IMR-90 (cell line): ENCODE results near the gene PLA2G4F. TPM values are rescaled to one million over a fixed set of nuclear protein-coding genes. Genes with fewer than 3 reads are reported as not detected.

Experiments used
- ATAC-seq: fragments of 200-7000 bp; cut with Tn5 transposase; 2 replicates; pipeline ENCODE4 v1.9.1; 2020; ENCODE audit warnings: low read depth, mild to moderate bottlenecking, moderate library complexity
- BruUV-seq: library from RNA; stranded (reverse); fragments of 400-500 nt; replicated peaks from 2 replicates; lab custom pipeline; 2021; lab: Mats Ljungman, UMichigan
- CTCF ChIA-PET: fragments of 300-600 bp; formaldehyde crosslinking; extraction: SDS; loops from one replicate; lab custom pipeline; 2021; ENCODE audit warnings: antibody characterized with exemption; lab: Yijun Ruan, JAX
- POLR2A ChIA-PET: fragments of 300-600 bp; sonication (Branson Sonifier 250); formaldehyde crosslinking; loops from one replicate; lab custom pipeline; 2022; ENCODE audit warnings: antibody characterized with exemption; ENCODE audit not compliant: unreplicated experiment; lab: Charles Lee
- DNase-seq: peaks from one replicate; pipeline ENCODE4 v3.0.0; 2013
- H2AFZ ChIP-seq: replicated peaks from 2 replicates; pipeline ENCODE3; 2013; ENCODE audit warnings: low read length, mild to moderate bottlenecking; ENCODE audit not compliant: poor library complexity
- H2AK5ac ChIP-seq: 2 replicates; pipeline ENCODE4 v1.6.1; 2013; ENCODE audit warnings: low read depth, low read length, inconsistent platforms
- H2AK9ac ChIP-seq: replicated peaks from 2 replicates; pipeline ENCODE3; 2013; ENCODE audit warnings: mild to moderate bottlenecking, low read depth, low read length, moderate library complexity; ENCODE audit not compliant: poor library complexity
- H2BK120ac ChIP-seq: 2 replicates; pipeline ENCODE4 v1.6.1; 2013; ENCODE audit warnings: low read depth, low read length, inconsistent platforms
- H2BK15ac ChIP-seq: 3 replicates; pipeline ENCODE4 v1.6.1; 2013; ENCODE audit warnings: low read depth, low read length, inconsistent platforms
- H2BK20ac ChIP-seq: 2 replicates; pipeline ENCODE4 v1.6.1; 2013; ENCODE audit warnings: low read depth, mild to moderate bottlenecking, inconsistent platforms, low read length, moderate library complexity
- H2BK5ac ChIP-seq: 2 replicates; pipeline ENCODE4 v1.6.1; 2013; ENCODE audit warnings: mild to moderate bottlenecking, low read depth, low read length, inconsistent platforms; ENCODE audit not compliant: poor library complexity, severe bottlenecking
- H3K14ac ChIP-seq: replicated peaks from 2 replicates; pipeline ENCODE4 v1.6.1; 2013; ENCODE audit warnings: low read depth, low read length, inconsistent platforms
- H3K18ac ChIP-seq: 2 replicates; pipeline ENCODE4 v1.6.1; 2013; ENCODE audit warnings: low read depth, low read length, control low read depth
- H3K23ac ChIP-seq: 2 replicates; pipeline ENCODE4 v1.6.1; 2013; ENCODE audit warnings: low read depth, low read length, inconsistent platforms
- H3K27ac ChIP-seq: 2 replicates; pipeline ENCODE4 v1.5.1; 2013; ENCODE audit warnings: mild to moderate bottlenecking, control low read depth, low read length; ENCODE audit not compliant: insufficient read depth
- H3K27me3 ChIP-seq: 2 replicates; pipeline ENCODE4 v1.6.1; 2013; ENCODE audit warnings: low read length; ENCODE audit not compliant: control insufficient read depth, insufficient read depth
- H3K36me3 ChIP-seq: 2 replicates; pipeline ENCODE4 v1.6.1; 2013; ENCODE audit warnings: low read length, mixed read lengths; ENCODE audit not compliant: control insufficient read depth, insufficient read depth
- H3K4ac ChIP-seq: 2 replicates; pipeline ENCODE4 v1.6.1; 2013; ENCODE audit warnings: low read depth, low read length, inconsistent platforms
- H3K4me1 ChIP-seq: 2 replicates; pipeline ENCODE4 v1.6.1; 2013; ENCODE audit warnings: low read length, mixed read lengths; ENCODE audit not compliant: control insufficient read depth, insufficient read depth
- H3K4me2 ChIP-seq: 2 replicates; pipeline ENCODE4 v1.6.1; 2013; ENCODE audit warnings: low read depth, mild to moderate bottlenecking, control low read depth, low read length, moderate library complexity
- H3K4me3 ChIP-seq: 2 replicates; pipeline ENCODE4 v1.5.1; 2013; ENCODE audit warnings: low read depth, mild to moderate bottlenecking, control low read depth, low read length, moderate library complexity; ENCODE audit not compliant: insufficient read depth
- H3K56ac ChIP-seq: 2 replicates; pipeline ENCODE4 v1.6.1; 2013; ENCODE audit warnings: low read length, inconsistent platforms; ENCODE audit not compliant: insufficient read depth; ENCODE audit errors: extremely low read depth
- H3K79me1 ChIP-seq, 2 experiments: 2 replicates each; pipeline ENCODE4 v1.6.1; 2013; ENCODE audit warnings: low read length in 2 of 2, inconsistent platforms in 1 of 2, low read depth in 1 of 2
- H3K9ac ChIP-seq: 2 replicates; pipeline ENCODE4 v1.6.1; 2013; ENCODE audit warnings: low read depth, low read length, control low read depth
- H3K9me1 ChIP-seq: 2 replicates; pipeline ENCODE4 v1.6.1; 2013; ENCODE audit warnings: low read length, inconsistent platforms; ENCODE audit not compliant: insufficient read depth
- H3K9me3 ChIP-seq: 2 replicates; pipeline ENCODE4 v1.6.1; 2013; ENCODE audit warnings: low read length; ENCODE audit not compliant: control insufficient read depth, insufficient read depth
- H4K20me1 ChIP-seq: 2 replicates; pipeline ENCODE4 v1.6.1; 2013; ENCODE audit warnings: low read length, inconsistent platforms; ENCODE audit not compliant: insufficient read depth
- H4K5ac ChIP-seq: 2 replicates; pipeline ENCODE4 v1.6.1; 2013; ENCODE audit warnings: mild to moderate bottlenecking, low read depth, low read length, control low read depth
- H4K8ac ChIP-seq, 2 experiments: 2 replicates each; pipeline ENCODE4 v1.6.1; 2013; ENCODE audit warnings: low read depth in 2 of 2, low read length in 2 of 2, control low read depth in 1 of 2, inconsistent platforms in 1 of 2
- H4K91ac ChIP-seq: 2 replicates; pipeline ENCODE4 v1.6.1; 2013; ENCODE audit warnings: low read depth, low read length, inconsistent platforms; ENCODE audit not compliant: insufficient read depth
- BHLHE40 ChIP-seq: fragments of 150-350 bp; IDR thresholded peaks from 2 replicates; pipeline ENCODE4 v1.6.1; 2016; ENCODE audit warnings: mild to moderate bottlenecking, low read depth, low read length
- CEBPB ChIP-seq: IDR thresholded peaks from 2 replicates; pipeline ENCODE4 v1.6.1; 2012; ENCODE audit warnings: low read depth, low read length, improper control_type of control experiment
- CHD1 ChIP-seq: IDR thresholded peaks from 2 replicates; pipeline ENCODE4 v1.6.1; 2012; ENCODE audit warnings: low read depth, low read length, improper control_type of control experiment
- CTCF ChIP-seq: conservative IDR thresholded peaks from 2 replicates; pipeline ENCODE4 v1.5.1; 2012; ENCODE audit warnings: mild to moderate bottlenecking, low read depth, low read length, improper control_type of control experiment
- FOS ChIP-seq: fragments of 150-350 bp; IDR thresholded peaks from 2 replicates; pipeline ENCODE4 v1.6.1; 2016; ENCODE audit warnings: low read depth, low read length
- MAFK ChIP-seq: IDR thresholded peaks from 2 replicates; pipeline ENCODE4 v1.6.1; 2012; ENCODE audit warnings: low read depth, low read length, improper control_type of control experiment
- MAZ ChIP-seq: IDR thresholded peaks from 2 replicates; pipeline ENCODE4 v1.6.1; 2012; ENCODE audit warnings: low read depth, mild to moderate bottlenecking, low read length, improper control_type of control experiment, moderate library complexity, borderline replicate concordance
- MXI1 ChIP-seq: IDR thresholded peaks from 2 replicates; pipeline ENCODE4 v1.6.1; 2012; ENCODE audit warnings: low read depth, mild to moderate bottlenecking, low read length, moderate library complexity, borderline replicate concordance
- NFE2L2 ChIP-seq: fragments of 150-350 bp; IDR thresholded peaks from 2 replicates; pipeline ENCODE4 v1.6.1; 2016; ENCODE audit warnings: low read depth, mild to moderate bottlenecking, low read length
- POLR2A ChIP-seq: IDR thresholded peaks from 2 replicates; pipeline ENCODE4 v1.6.1; 2012; ENCODE audit warnings: mild to moderate bottlenecking, low read depth, low read length
- RAD21 ChIP-seq: IDR thresholded peaks from 2 replicates; pipeline ENCODE4 v1.6.1; 2012; ENCODE audit warnings: low read length, improper control_type of control experiment
- RCOR1 ChIP-seq: IDR thresholded peaks from 2 replicates; pipeline ENCODE4 v1.6.1; 2012; ENCODE audit warnings: mild to moderate bottlenecking, low read length, improper control_type of control experiment; ENCODE audit not compliant: insufficient replicate concordance
- RFX5 ChIP-seq: IDR thresholded peaks from 2 replicates; pipeline ENCODE4 v1.8.0; 2012; ENCODE audit warnings: low read depth, mild to moderate bottlenecking, low read length, moderate library complexity
- SMC3 ChIP-seq: fragments of 150-350 bp; IDR thresholded peaks from 2 replicates; pipeline ENCODE4 v1.6.1; 2016; ENCODE audit warnings: low read depth, mild to moderate bottlenecking, antibody characterized with exemption, low read length, moderate library complexity
- USF2 ChIP-seq: fragments of 150-350 bp; IDR thresholded peaks from 2 replicates; pipeline ENCODE4 v1.6.1; 2017; ENCODE audit warnings: mild to moderate bottlenecking, antibody characterized with exemption, low read length, low read depth
- WGBS, 2 experiments: methylation state at CpG; one replicate each; pipeline versions ENCODE4 v1.1.5 to v1.1.7; 2013; ENCODE audit warnings: missing lambda C conversion rate in 2 of 2; ENCODE audit not compliant: insufficient read length in 1 of 2; ENCODE audit errors: extremely low coverage in 2 of 2; 5-methylcytosine and 5-hydroxymethylcytosine counted together
- dilution Hi-C: fragments of 300-500 bp; cut with HindIII; formaldehyde crosslinking; loops from one replicate; pipeline ENCODE4 v1.14.3; 2018; ENCODE audit warnings: low sequenced_read_pairs; ENCODE audit not compliant: unreplicated experiment
- in situ Hi-C: fragments of 300-500 bp; cut with MboI; formaldehyde crosslinking; loops from 3 replicates; pipeline ENCODE4 v1.14.3; 2019; ENCODE audit warnings: low sequenced_read_pairs, inconsistent platforms, mixed read lengths
- intact Hi-C: fragments of 100-400 bp; cut with micrococcal nuclease; formaldehyde crosslinking; loops from 2 replicates; pipeline ENCODE4 v1.10.0; 2022
- polyA plus RNA-seq, 3 experiments: library from polyadenylated mRNA; depleted of rRNA; stranded (reverse); fragments of >200 nt; gene quantifications; 2 replicates each; pipeline ENCODE4 v1.2.3, GENCODE V29; 2012; ENCODE audit warnings: low replicate concordance in 1 of 3
- total RNA-seq: library from RNA; depleted of rRNA; stranded (reverse); fragments of >200 nt; gene quantifications from 2 replicates; pipeline ENCODE4 v1.2.3, GENCODE V29; 2012

Gene PLA2G4F
- total and polyA plus RNA-seq, 2 of the 4 experiments (the other 2 are of a cell fraction): not detected

DNA sequence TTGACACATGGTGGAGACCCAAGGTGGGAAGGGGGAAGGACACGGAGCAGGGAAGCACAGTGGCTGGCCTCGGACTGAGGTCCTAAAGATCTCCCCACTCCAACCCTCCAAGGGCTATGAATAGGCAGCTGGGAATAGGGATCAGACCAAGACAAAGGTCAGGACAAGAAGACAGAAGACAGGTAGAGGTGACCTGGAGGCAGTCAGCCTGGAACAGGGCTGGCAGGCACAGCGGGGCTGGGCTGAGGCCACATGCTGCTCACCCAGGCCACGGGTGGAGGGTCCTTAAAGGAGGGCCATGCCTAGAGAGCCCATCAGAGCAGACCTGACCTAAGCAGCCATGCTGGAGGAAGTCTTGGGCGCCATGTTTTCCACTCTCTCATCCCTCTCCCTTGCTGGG lies 59.4 kb downstream of the PLA2G4F start:
- no peak overlapping the region for H2AK5ac ChIP-seq
- no peak overlapping the region for H3K4ac ChIP-seq
- H3K9me3 ChIP-seq: no peaks in the 10 kb centered on the region; the same call in none of the 2 replicates
- H3K4me3 ChIP-seq: no peak overlapping the region
- H3K14ac ChIP-seq: no peak overlapping the region
- no TSS peak for BruUV-seq
- in situ Hi-C loops (no loop called here), intact Hi-C loops (no loop called here), dilution Hi-C loops (no loop called here)
- H2BK5ac ChIP-seq: no peak overlapping the region
- no peak overlapping the region for H4K5ac ChIP-seq
- no peak overlapping the region for H2BK15ac ChIP-seq
- DNase-seq (no peak), ATAC-seq (no peak)
- peaks cover 5% of the 10 kb centered on the region; the same call in 1 of the 2 replicates for H3K9me1 ChIP-seq
- no peak overlapping the region for H2BK20ac ChIP-seq
- POLR2A ChIA-PET: no interaction called here
- no peaks in the 10 kb centered on the region for H3K79me1 ChIP-seq
- CTCF ChIA-PET: interaction anchor here (0.5 kb wide), 1 partner anchor 10 kb away, joined by 9 read pairs; no protein-coding TSS in a partner anchor
- H4K8ac ChIP-seq: no peak overlapping the region
- peaks cover 43% of the 10 kb centered on the region for H3K27me3 ChIP-seq
- H2BK120ac ChIP-seq: no peak overlapping the region
- H3K36me3 ChIP-seq: no peaks in the 10 kb centered on the region
- H4K20me1 ChIP-seq: no peaks in the 10 kb centered on the region
- H3K18ac ChIP-seq: no peak overlapping the region
- no peak for TF ChIP-seq USF2
- TF ChIP-seq MXI1: no peak
- TF ChIP-seq CHD1: no peak
- no peak for TF ChIP-seq POLR2A
- no peak for TF ChIP-seq BHLHE40
- TF ChIP-seq RCOR1: no peak
- TF ChIP-seq MAFK: no peak
- TF ChIP-seq NFE2L2: no peak
- no peak for TF ChIP-seq RAD21
- TF ChIP-seq CEBPB: no peak
- no peak for TF ChIP-seq CTCF
- TF ChIP-seq MAZ: no peak
- TF ChIP-seq SMC3: no peak
- TF ChIP-seq FOS: no peak
- no peak for TF ChIP-seq RFX5
- no peak overlapping the region for H4K91ac ChIP-seq
- no peak overlapping the region for H2AFZ ChIP-seq
- no peak overlapping the region for H3K56ac ChIP-seq
- WGBS, 2 experiments: 48% methylated on average over 2 of the region's 5 CpGs; no CpG with 5 or more reads in 1 of the 2 experiments
- no peak overlapping the region for H3K9ac ChIP-seq
- no peak overlapping the region for H3K27ac ChIP-seq
- no peak overlapping the region for H3K23ac ChIP-seq
- no peaks in the 10 kb centered on the region for H3K4me1 ChIP-seq
- H3K4me2 ChIP-seq: no peak overlapping the region
- no peak overlapping the region for H2AK9ac ChIP-seq
